Measurements from ENCODE around the gene HHAT. TPM values are rescaled to one million over a fixed set of nuclear protein-coding genes. Genes with fewer than 3 reads are reported as not detected.

HHAT gene
- total RNA-seq, 1 donor = 15.1 TPM

DNA sequence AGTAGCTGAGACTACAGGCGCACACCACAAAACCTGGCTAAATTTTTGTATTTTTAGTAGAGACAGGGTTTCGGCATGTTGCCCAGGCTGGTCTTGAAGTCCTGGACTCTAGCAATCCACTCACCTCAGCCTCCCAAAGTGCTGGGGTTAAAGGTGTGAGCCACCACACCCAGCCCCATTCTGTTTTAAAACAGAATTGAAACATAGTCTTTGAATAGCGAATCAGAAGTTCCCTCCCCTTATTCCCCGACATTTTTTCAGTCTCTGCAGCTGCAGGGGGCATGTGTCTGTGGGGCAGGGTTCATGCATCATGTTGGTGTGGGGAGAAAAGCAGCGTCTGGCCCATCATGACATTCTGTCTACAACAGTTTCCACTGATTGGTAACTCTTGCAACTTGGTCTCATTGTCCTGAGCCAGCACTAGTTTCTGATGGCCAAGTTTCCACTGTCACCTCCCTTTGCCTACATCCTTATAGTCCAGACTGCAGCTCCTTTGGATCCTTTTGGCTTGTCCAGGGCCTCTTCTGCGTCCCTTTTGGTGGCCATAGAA, 15.6 kb upstream of the HHAT start:
- no peak for DNase-seq (ENCODE audit: low read depth in 2 of 3, low spot score in 2 of 3)

- no peak for DNase-seq (ENCODE audit: low read depth in 2 of 3, low spot score in 2 of 3)
Observed at GRCh38 chr1:210313921-210314320, 14.8 kb upstream of the HHAT start.

DNA sequence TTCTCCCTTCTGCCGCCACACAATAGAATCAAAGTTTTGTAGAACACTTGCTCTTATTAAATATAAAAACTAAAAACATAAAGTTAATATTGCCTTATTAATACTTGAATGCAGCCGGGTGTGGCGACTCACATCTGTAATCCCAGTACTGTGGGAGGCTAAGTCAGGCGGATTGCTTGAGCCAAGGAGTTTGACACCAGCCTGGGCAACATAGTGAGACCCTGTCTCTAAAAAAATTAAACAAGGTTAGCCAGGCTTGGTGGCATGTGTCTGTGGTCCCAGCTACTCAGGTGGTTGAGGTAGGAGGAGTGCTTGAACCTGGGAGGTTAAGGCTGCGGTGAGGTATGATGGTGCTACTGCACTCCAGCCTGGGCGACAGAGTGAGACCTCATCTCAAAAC, 13.2 kb upstream of the HHAT start:
- no peak for DNase-seq (ENCODE audit: low read depth in 2 of 3, low spot score in 2 of 3)

- DNase-seq (ENCODE audit: low read depth in 2 of 3, low spot score in 2 of 3) = no peak
Observed at GRCh38 chr1:210321131-210321530, 7.6 kb upstream of the HHAT start.

DNA sequence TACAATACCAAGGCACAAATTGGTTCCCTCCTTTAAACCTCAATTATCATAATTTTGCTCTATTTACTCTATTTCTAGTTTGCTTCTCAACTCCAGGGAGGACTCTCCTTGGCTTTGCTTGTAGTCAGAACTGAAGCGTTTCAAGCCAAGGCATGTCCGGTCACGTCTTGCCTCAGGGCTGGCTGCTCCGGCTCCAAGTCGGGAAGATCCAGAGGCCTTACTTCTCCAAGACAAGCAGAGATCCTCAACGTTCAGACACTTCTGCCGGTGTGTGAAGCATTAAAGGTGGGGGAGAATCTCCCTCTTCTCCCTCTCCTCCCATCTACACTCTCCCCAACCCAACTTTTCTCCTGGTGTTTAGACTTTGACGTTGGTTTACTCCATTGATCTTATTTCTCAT, 7.2 kb upstream of the HHAT start:
- no peak for DNase-seq (ENCODE audit: low read depth in 2 of 3, low spot score in 2 of 3)

DNA sequence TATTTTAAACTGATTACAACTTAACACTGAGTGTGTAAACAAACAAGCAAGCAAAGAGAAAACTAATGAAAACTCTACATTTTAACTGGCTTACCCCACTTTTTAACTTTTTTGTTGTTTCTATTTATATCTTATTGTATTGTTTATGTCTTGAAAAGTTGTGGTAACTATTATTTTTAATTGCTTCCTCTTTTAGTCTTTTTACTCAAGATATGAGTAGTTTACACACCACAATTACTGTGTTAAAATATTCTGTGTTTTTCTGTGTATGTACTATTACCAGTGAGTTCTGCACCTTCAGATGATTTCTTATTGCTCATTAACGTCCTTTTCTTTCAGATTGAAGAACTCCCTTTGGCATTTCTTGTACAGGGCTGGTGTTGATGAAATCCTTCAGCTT, 4.7 kb upstream of the HHAT start:
- DNase-seq (ENCODE audit: low read depth in 2 of 3, low spot score in 2 of 3) = no peak

DNA sequence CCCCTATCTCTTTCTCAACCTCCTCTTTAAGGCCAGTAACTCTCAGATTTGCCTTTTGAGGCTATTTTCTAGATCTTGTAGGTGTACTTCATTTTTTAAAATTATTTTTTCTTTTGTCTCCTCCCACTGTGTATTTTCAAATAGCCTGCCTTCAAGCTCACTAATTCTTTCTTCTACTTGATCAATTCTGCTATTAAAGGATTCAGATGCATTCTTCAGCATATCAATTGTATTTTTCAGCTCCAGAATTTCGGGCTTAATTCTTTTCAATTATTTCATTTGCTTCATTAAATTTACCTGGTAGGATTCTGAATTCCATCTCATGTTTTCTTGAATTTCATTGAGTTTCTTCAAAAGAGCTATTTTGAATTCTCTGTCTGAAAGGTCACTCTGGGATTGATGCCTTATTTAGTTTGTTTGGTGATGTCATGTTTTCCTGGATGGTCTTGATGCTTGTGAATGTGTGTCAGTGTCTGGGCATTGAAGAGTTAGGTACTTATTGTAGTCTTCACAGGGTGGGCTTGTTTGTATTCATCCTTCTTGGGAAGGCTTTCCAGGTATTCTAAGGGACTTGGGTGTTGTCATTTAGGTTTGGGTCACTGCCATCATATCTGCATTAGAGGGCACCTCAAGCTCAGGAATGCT, 3.6 kb upstream of the HHAT start:
- DNase-seq (ENCODE audit: low read depth in 2 of 3, low spot score in 2 of 3) = no peak

- no peak for DNase-seq (ENCODE audit: low read depth in 2 of 3, low spot score in 2 of 3)
Observed at GRCh38 chr1:210328032-210328745, 513 bp upstream of the HHAT start.

DNA sequence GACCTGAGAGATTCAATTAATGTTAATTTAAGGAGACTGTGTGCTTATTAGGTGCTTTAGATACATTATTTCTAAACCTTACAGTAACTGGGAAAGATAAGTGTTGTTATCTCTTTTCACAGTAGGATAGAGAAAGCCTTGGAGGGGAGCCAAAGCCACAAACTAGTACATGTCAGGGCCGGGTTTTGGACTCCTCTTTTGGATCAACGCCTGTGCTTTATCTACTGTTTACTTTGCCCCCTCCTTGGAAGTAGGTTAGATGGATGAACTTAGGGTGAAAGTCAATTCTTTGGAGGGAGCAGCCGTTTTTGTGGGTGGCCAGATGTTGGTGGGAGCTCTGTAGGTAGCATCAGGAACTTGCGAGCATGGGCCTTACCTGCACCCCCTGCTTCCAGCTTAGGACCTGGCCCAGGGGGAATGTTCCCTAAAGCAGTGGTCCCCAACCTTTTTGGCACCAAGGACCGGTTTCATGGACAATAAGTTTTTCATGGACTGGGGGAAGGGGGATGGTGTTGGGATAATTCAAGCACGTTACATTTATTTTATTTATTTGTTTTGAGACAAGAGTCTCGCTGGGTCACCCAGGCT, 1.7 kb downstream of the HHAT start:
- peak in 1 of 3 donors; percentile 26 for DNase-seq (ENCODE audit: low read depth in 2 of 3, low spot score in 2 of 3)

GRCh38 chr1:210332233-210332632, 3.5 kb downstream of the HHAT start:
- no peak for DNase-seq (ENCODE audit: low read depth in 2 of 3, low spot score in 2 of 3)

- peak; percentile 6 to 78 (median 51) for DNase-seq (ENCODE audit: low read depth in 2 of 3, low spot score in 2 of 3)
Observed at GRCh38 chr1:210332719-210333398, 4.2 kb downstream of the HHAT start.

- DNase-seq (ENCODE audit: low read depth in 2 of 3, low spot score in 2 of 3) = no peak
Observed at GRCh38 chr1:210335001-210335400, 6.3 kb downstream of the HHAT start.

GRCh38 chr1:210336362-210336761, 7.7 kb downstream of the HHAT start:
- no peak for DNase-seq (ENCODE audit: low read depth in 2 of 3, low spot score in 2 of 3)

- DNase-seq (ENCODE audit: low read depth in 2 of 3, low spot score in 2 of 3) = no peak
Observed at GRCh38 chr1:210339500-210339899, 10.8 kb downstream of the HHAT start.

DNA sequence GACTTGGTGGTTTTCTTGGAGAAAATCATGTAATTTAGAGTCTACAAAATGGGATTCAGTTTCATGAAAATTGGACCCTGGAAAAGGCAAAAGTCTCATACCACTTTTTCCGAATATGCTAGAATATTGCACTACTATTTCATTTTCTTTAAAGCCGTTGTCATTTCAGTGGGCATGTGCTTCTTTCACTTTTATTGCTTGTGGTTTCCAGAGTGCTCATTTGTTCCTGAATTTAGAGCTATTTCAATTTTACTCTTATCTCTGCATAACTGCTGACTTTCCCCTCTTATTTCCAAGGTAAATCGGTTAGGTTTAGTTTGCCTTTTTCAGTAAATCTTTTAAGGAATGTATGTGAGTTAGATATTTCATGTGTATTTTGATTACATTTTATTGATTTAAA, 11.6 kb downstream of the HHAT start:
- peak in 1 of 3 donors; percentile 62 for DNase-seq (ENCODE audit: low read depth in 2 of 3, low spot score in 2 of 3)

GRCh38 chr1:210340841-210341240, 12.1 kb downstream of the HHAT start:
- DNase-seq (ENCODE audit: low read depth in 2 of 3, low spot score in 2 of 3) = no peak

- DNase-seq (ENCODE audit: low read depth in 2 of 3, low spot score in 2 of 3) = peak in 1 of 3 donors; percentile 20
Observed at GRCh38 chr1:210342986-210343780, 14.5 kb downstream of the HHAT start.

GRCh38 chr1:210344706-210345105, 16.0 kb downstream of the HHAT start:
- DNase-seq (ENCODE audit: low read depth in 2 of 3, low spot score in 2 of 3) = no peak

- no peak for DNase-seq (ENCODE audit: low read depth in 2 of 3, low spot score in 2 of 3)
Observed at GRCh38 chr1:210347112-210347511, 18.4 kb downstream of the HHAT start.

GRCh38 chr1:210351496-210351895, 22.8 kb downstream of the HHAT start:
- no peak for DNase-seq (ENCODE audit: low read depth in 2 of 3, low spot score in 2 of 3)
